Loucy (cell line): ENCODE data around the gene SLC9A9.
A peak's percentile ranks its signal among the peaks of the same experiment; 100 is the strongest.

Experiments
- H2AFZ ChIP-seq: fragments of 200-600 bp; sonication (generic); 2 replicates; pipeline ENCODE4 v1.6.0; 2016; ENCODE audit warnings: antibody characterized with exemption, mild to moderate bottlenecking, low read length, moderate library complexity
- H3F3A ChIP-seq: fragments of 200-600 bp; 2 replicates; pipeline ENCODE4 v1.6.0; 2016; ENCODE audit warnings: antibody characterized with exemption, low read depth, mild to moderate bottlenecking
- H3K27me3 ChIP-seq: fragments of 200-600 bp; sonication (generic); 2 replicates; pipeline ENCODE4 v1.6.1; 2014; ENCODE audit warnings: low read length, mild to moderate bottlenecking; ENCODE audit not compliant: insufficient read depth, poor library complexity, severe bottlenecking
- H3K36me3 ChIP-seq: fragments of 200-600 bp; sonication (generic); 2 replicates; pipeline ENCODE4 v1.6.1; 2016; ENCODE audit warnings: low read length; ENCODE audit not compliant: insufficient read depth
- H3K4me1 ChIP-seq: fragments of 200-600 bp; sonication (generic); 2 replicates; pipeline ENCODE4 v1.5.1; 2014; ENCODE audit warnings: low read length, mild to moderate bottlenecking; ENCODE audit not compliant: insufficient read depth, poor library complexity, severe bottlenecking
- H3K4me2 ChIP-seq: fragments of 200-600 bp; sonication (generic); 2 replicates; pipeline ENCODE4 v1.6.0; 2014; ENCODE audit warnings: antibody characterized with exemption, low read length, low read depth, mild to moderate bottlenecking; ENCODE audit not compliant: poor library complexity, severe bottlenecking
- H3K4me3 ChIP-seq: fragments of 200-600 bp; sonication (generic); 2 replicates; pipeline ENCODE4 v1.5.1; 2014; ENCODE audit warnings: low read length, mild to moderate bottlenecking, mixed read lengths; ENCODE audit not compliant: poor library complexity, severe bottlenecking
- H3K79me2 ChIP-seq: fragments of 200-600 bp; sonication (generic); 2 replicates; pipeline ENCODE4 v1.6.1; 2014; ENCODE audit warnings: low read length; ENCODE audit not compliant: insufficient read depth
- H3K9ac ChIP-seq: fragments of 200-600 bp; sonication (generic); 2 replicates; pipeline ENCODE4 v1.6.0; 2014; ENCODE audit warnings: mild to moderate bottlenecking, low read depth, low read length, moderate library complexity; ENCODE audit not compliant: poor library complexity, severe bottlenecking
- H3K9me2 ChIP-seq: fragments of 200-600 bp; sonication (generic); replicated peaks from 2 replicates; pipeline ENCODE4 v1.6.1; 2016; ENCODE audit warnings: low read depth, low read length, mixed read lengths
- H3K9me3 ChIP-seq: fragments of 200-600 bp; sonication (generic); 2 replicates; pipeline ENCODE4 v1.6.1; 2014; ENCODE audit warnings: mild to moderate bottlenecking, antibody characterized with exemption, low read length, low read depth; ENCODE audit not compliant: insufficient read depth
- H4K20me1 ChIP-seq: fragments of 200-600 bp; sonication (generic); 2 replicates; pipeline ENCODE4 v1.6.0; 2014; ENCODE audit warnings: antibody characterized with exemption, low read length, mild to moderate bottlenecking; ENCODE audit not compliant: insufficient read depth, poor library complexity, severe bottlenecking
- EZH2phosphoT487 ChIP-seq: fragments of 200-600 bp; IDR thresholded peaks from 2 replicates; pipeline ENCODE4 v1.6.1; 2018; ENCODE audit warnings: antibody characterized with exemption, mild to moderate bottlenecking, moderate library complexity, borderline replicate concordance
- TF ChIP-seq, protein P1 (sequence below): fragments of 200-600 bp; sonication (generic); conservative IDR thresholded peaks from 2 replicates; pipeline ENCODE4 v1.5.1; 2014; ENCODE audit warnings: mild to moderate bottlenecking, antibody characterized with exemption, low read length

The SLC9A9 gene

GRCh38 chr3:143769616-143770015 lies 78.7 kb downstream of the SLC9A9 start:
- Histone ChIP-seq H3K4me2 (no peak overlapping the region), H2AFZ (no peak overlapping the region), H3F3A (no peaks in the 10 kb centered on the region), H3K4me1 (no peaks in the 10 kb centered on the region), H3K9me3 (no peaks in the 10 kb centered on the region), H3K4me3 (no peak overlapping the region), H3K36me3 (no peaks in the 10 kb centered on the region), H3K9me2 (no peaks in the 10 kb centered on the region), H3K9ac (no peak overlapping the region), H3K27me3 (no peaks in the 10 kb centered on the region), H3K79me2 (no peaks in the 10 kb centered on the region), H4K20me1 (no peaks in the 10 kb centered on the region)
- TF ChIP-seq, protein P1, sequence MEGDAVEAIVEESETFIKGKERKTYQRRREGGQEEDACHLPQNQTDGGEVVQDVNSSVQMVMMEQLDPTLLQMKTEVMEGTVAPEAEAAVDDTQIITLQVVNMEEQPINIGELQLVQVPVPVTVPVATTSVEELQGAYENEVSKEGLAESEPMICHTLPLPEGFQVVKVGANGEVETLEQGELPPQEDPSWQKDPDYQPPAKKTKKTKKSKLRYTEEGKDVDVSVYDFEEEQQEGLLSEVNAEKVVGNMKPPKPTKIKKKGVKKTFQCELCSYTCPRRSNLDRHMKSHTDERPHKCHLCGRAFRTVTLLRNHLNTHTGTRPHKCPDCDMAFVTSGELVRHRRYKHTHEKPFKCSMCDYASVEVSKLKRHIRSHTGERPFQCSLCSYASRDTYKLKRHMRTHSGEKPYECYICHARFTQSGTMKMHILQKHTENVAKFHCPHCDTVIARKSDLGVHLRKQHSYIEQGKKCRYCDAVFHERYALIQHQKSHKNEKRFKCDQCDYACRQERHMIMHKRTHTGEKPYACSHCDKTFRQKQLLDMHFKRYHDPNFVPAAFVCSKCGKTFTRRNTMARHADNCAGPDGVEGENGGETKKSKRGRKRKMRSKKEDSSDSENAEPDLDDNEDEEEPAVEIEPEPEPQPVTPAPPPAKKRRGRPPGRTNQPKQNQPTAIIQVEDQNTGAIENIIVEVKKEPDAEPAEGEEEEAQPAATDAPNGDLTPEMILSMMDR: no peak

DNA sequence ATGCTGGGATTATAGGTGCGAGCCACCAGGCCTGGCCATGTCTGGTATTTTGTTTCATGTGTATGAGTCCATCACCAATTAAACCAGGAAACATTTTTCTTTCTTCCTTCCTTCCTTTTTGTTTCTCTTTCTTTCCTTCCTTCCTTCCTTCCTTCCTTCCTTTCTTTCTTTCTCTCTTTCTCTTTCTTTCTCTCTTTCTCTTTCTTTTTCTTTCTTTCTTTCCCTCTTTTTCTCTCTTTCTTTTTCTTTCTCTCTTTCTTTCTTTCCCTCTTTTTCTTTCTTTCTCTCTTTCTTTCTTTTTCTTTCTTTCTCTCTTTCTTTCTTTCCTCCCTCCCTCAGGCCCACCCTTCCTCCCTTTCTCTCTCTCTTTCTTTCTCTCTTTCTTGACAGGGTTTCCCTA lies 83.4 kb downstream of the SLC9A9 start:
- no peak overlapping the region for H2AFZ ChIP-seq
- no peaks in the 10 kb centered on the region for H3K36me3 ChIP-seq
- H3K9me2 ChIP-seq: no peaks in the 10 kb centered on the region
- no peaks in the 10 kb centered on the region for H4K20me1 ChIP-seq
- no peak overlapping the region for H3K4me2 ChIP-seq
- H3K9ac ChIP-seq: no peak overlapping the region
- H3K9me3 ChIP-seq: 0 out of 2 replicates have a peak, but pooled peaks cover 1% of the 10 kb centered on the region
- H3K4me3 ChIP-seq: no peak overlapping the region
- H3F3A ChIP-seq: no peaks in the 10 kb centered on the region
- H3K4me1 ChIP-seq: no peaks in the 10 kb centered on the region
- TF ChIP-seq EZH2phosphoT487: no peak
- no peaks in the 10 kb centered on the region for H3K27me3 ChIP-seq
- no peaks in the 10 kb centered on the region for H3K79me2 ChIP-seq

DNA sequence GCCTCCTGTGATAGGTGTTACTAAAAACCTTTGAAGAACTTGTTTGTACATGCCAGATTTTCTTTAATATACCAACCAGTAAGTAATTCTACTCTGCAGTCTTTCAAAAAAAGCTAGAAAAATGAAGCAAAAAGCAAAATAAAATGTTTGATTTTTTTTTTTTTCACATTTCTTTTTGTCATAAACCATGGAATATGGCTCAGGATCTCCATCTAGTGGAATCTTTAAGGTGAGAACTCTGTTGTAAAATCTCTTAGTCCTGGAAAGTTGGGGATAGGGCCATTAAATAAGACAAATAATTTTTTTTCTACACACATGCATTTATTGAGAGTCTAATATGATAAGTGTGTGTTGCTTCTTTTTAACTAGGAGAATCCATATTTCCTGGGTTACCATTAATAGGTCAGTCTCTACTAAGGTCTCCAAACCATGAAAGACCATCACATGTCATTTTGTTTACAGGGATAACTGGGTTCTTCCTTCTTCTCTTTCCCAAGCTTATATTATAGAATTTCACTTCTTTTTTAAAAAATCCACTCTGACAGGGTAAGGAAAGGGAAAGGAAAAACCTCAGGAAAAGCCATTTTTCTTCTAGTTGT lies 84.6 kb downstream of the SLC9A9 start:
- Histone ChIP-seq H3K9ac (no peak overlapping the region), H3K4me2 (no peak overlapping the region), H3F3A (no peaks in the 10 kb centered on the region), H3K4me3 (no peak overlapping the region), H3K36me3 (no peaks in the 10 kb centered on the region), H3K4me1 (no peaks in the 10 kb centered on the region), H3K9me2 (no peaks in the 10 kb centered on the region), H4K20me1 (no peaks in the 10 kb centered on the region), H3K9me3 (0 out of 2 replicates have a peak, but pooled peaks cover 5% of the 10 kb centered on the region), H3K79me2 (no peaks in the 10 kb centered on the region), H2AFZ (no peak overlapping the region), H3K27me3 (no peaks in the 10 kb centered on the region)
- no peak for TF ChIP-seq EZH2phosphoT487
- TF ChIP-seq, protein P1: peak; percentile 57

DNA sequence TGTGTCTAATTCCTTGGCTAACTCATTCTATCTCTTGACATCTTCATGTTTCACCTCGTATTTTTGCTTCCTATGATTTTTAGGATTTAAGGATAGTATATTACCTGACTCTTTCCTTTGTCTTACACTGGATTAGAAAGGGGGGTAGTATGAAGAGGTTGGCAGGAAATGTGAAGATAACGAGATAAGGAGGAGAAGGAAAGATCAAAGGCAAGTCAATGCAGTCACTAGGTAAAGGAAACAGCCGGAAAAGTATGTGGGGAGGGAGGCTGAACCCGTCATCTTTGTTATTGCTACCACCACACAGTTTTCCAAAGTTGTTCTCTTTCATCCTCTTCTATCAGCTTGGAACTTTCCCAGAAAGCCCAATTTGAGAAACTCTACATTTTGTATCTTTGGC lies 90.6 kb downstream of the SLC9A9 start:
- Histone ChIP-seq H3K4me1 (no peaks in the 10 kb centered on the region), H3K36me3 (no peaks in the 10 kb centered on the region), H3K4me2 (no peak overlapping the region), H4K20me1 (no peaks in the 10 kb centered on the region), H3K9me3 (0 out of 2 replicates have a peak, but pooled peaks cover 5% of the 10 kb centered on the region), H3K9ac (no peak overlapping the region), H3F3A (no peaks in the 10 kb centered on the region), H2AFZ (no peak overlapping the region), H3K4me3 (no peak overlapping the region), H3K9me2 (no peaks in the 10 kb centered on the region), H3K79me2 (no peaks in the 10 kb centered on the region), H3K27me3 (no peaks in the 10 kb centered on the region)
- no peak for TF ChIP-seq EZH2phosphoT487
- TF ChIP-seq, protein P1: no peak
